Endothelial cell of umbilical vein (primary cell): ENCODE results near the gene MOB1A. TPM values are rescaled to one million over a fixed set of nuclear protein-coding genes. Genes with fewer than 3 reads are reported as not detected.
"Not testable (repeated sequence)": the region's sequence is repeated elsewhere in the genome, so short reads cannot be mapped to it uniquely, and the experiment has no call there.

ENCODE experiments used
- BruUV-seq: library from RNA; stranded (reverse); fragments of 400-500 nt; replicated peaks from 2 replicates; lab custom pipeline; 2021; lab: Mats Ljungman, UMichigan
- CTCF ChIA-PET: fragments of 300-600, 350-600 bp; sonication (Branson Sonifier 250); formaldehyde crosslinking; loops from one replicate; lab custom pipeline; 2021; ENCODE audit warnings: antibody characterized with exemption, inconsistent platforms; lab: Charles Lee
- POLR2A ChIA-PET: fragments of 300-600, 350-600 bp; sonication (Branson Sonifier 250); formaldehyde crosslinking; loops from one replicate; lab custom pipeline; 2021; ENCODE audit warnings: antibody characterized with exemption, inconsistent platforms; lab: Charles Lee
- DNase-seq: peaks from one replicate; pipeline ENCODE4 v3.0.0-alpha.2; 2011; ENCODE audit warnings: low read depth, low spot score
- FAIRE-seq: peaks from 2 replicates; lab custom pipeline; 2011; peaks lifted over from hg19 to GRCh38; lab: Jason Lieb, UNC
- H2AFZ ChIP-seq: 2 replicates; pipeline ENCODE4 v1.6.0; 2012; ENCODE audit warnings: low read depth, low read length, control low read depth, inconsistent platforms
- H3K27ac ChIP-seq: 2 replicates; pipeline ENCODE4 v1.5.1; 2011; ENCODE audit warnings: low read depth, mild to moderate bottlenecking, control low read depth, low read length, moderate library complexity; ENCODE audit not compliant: insufficient read depth
- H3K27me3 ChIP-seq, 2 experiments: 2 replicates each; pipeline versions ENCODE4 v1.6.0 to v1.6.1; 2011; ENCODE audit warnings: low read length in 2 of 2, mixed read lengths in 1 of 2; ENCODE audit not compliant: control insufficient read depth in 2 of 2, insufficient read depth in 2 of 2
- H3K36me3 ChIP-seq, 2 experiments: 2 replicates in 1 of 2; 3 replicates in 1 of 2; pipeline ENCODE4 v1.5.1; 2011; ENCODE audit warnings: low read length in 2 of 2, mild to moderate bottlenecking in 1 of 2, moderate library complexity in 1 of 2; ENCODE audit not compliant: control insufficient read depth in 2 of 2, insufficient read depth in 2 of 2; ENCODE audit errors: extremely low read depth in 1 of 2
- H3K4me1 ChIP-seq: 3 replicates; pipeline ENCODE4 v1.5.1; 2011; ENCODE audit warnings: mild to moderate bottlenecking, low read length; ENCODE audit not compliant: control insufficient read depth, insufficient read depth; ENCODE audit errors: extremely low read depth
- H3K4me2 ChIP-seq: 2 replicates; pipeline ENCODE4 v1.6.1; 2011; ENCODE audit warnings: low read length, control low read depth, mixed read lengths; ENCODE audit not compliant: insufficient read depth
- H3K4me3 ChIP-seq, 3 experiments: fragments of 200-600 bp in 1 of 3; sonication (generic), shearing (Covaris generic) in 1 of 3; replicated peaks in 1 of 3; 2 replicates each; pipeline ENCODE4 v1.5.1; 2011 to 2016; ENCODE audit warnings: control low read depth in 3 of 3, low read length in 3 of 3, mild to moderate bottlenecking in 2 of 3, inconsistent platforms in 1 of 3, low read depth in 1 of 3, moderate library complexity in 1 of 3; ENCODE audit not compliant: insufficient read depth in 1 of 3
- H3K79me2 ChIP-seq: 2 replicates; pipeline ENCODE4 v1.6.0; 2012; ENCODE audit warnings: low read length, inconsistent platforms; ENCODE audit not compliant: control insufficient read depth, insufficient read depth
- H3K9ac ChIP-seq: replicated peaks from 2 replicates; pipeline ENCODE3; 2011; ENCODE audit warnings: low read length, control low read depth; ENCODE audit not compliant: insufficient read depth; ENCODE audit errors: extremely low read depth
- H3K9me1 ChIP-seq: replicated peaks from 3 replicates; pipeline ENCODE4 v1.6.0; 2011; ENCODE audit warnings: mild to moderate bottlenecking, low read length; ENCODE audit not compliant: control insufficient read depth, insufficient read depth; ENCODE audit errors: extremely low read depth
- H3K9me3 ChIP-seq: replicated peaks from 2 replicates; pipeline ENCODE4 v1.5.1; 2012; ENCODE audit warnings: low read length, inconsistent platforms; ENCODE audit not compliant: control insufficient read depth, insufficient read depth
- H4K20me1 ChIP-seq: replicated peaks from 2 replicates; pipeline ENCODE3; 2011; ENCODE audit warnings: mild to moderate bottlenecking, low read length; ENCODE audit not compliant: control insufficient read depth, insufficient read depth; ENCODE audit errors: extremely low read depth
- EZH2 ChIP-seq: IDR thresholded peaks from 2 replicates; pipeline ENCODE4 v1.6.1; 2012; ENCODE audit warnings: borderline replicate concordance, low read depth, mild to moderate bottlenecking, moderate library complexity, low read length, inconsistent platforms; ENCODE audit not compliant: severe bottlenecking
- dilution Hi-C: fragments of 300-500 bp; cut with MboI; formaldehyde crosslinking; loops from one replicate; pipeline ENCODE4 v1.15.0; 2019; ENCODE audit warnings: low sequenced_read_pairs; ENCODE audit not compliant: extremely low pct_ligation_motif_present
- intact Hi-C: fragments of 100-400 bp; cut with micrococcal nuclease; formaldehyde crosslinking; loops from one replicate; pipeline ENCODE4 v1.10.0; 2022
- polyA plus RNA-seq, 4 experiments: library from polyadenylated mRNA; depleted of rRNA in 3 of 4; stranded (reverse) in 3 of 4; unstranded in 1 of 4; fragments of >200 nt; gene quantifications; 2 replicates each; pipeline versions ENCODE4 v1.2.1 to v1.2.3, GENCODE V29; 2011 to 2012; ENCODE audit warnings: missing spikeins in 1 of 4
- total RNA-seq: library from RNA; stranded (reverse); gene quantifications from 2 replicates; pipeline ENCODE4 v1.2.3, GENCODE V29; 2021
- TF ChIP-seq, protein P1 (sequence below), 2 donors: IDR thresholded peaks; 1 replicate in 1 of 2; 2 replicates in 1 of 2; pipeline ENCODE4 v1.5.1; 2011; ENCODE audit warnings: low read length in 2 of 2, mild to moderate bottlenecking in 2 of 2, moderate library complexity in 2 of 2, control low read depth in 1 of 2, inconsistent platforms in 1 of 2, low read depth in 1 of 2; ENCODE audit not compliant: insufficient read depth in 1 of 2; ENCODE audit errors: extremely low read depth in 1 of 2
- TF ChIP-seq, protein P2 (sequence below): IDR thresholded peaks from 2 replicates; pipeline ENCODE4 v1.6.1; 2011; ENCODE audit not compliant: insufficient read depth, insufficient read length

The MOB1A gene
- total and polyA plus RNA-seq, 2 donors (not counting 3 experiments of a cell fraction or from before 2014, with no cell fraction given), result 25.3 to 112 TPM

DNA sequence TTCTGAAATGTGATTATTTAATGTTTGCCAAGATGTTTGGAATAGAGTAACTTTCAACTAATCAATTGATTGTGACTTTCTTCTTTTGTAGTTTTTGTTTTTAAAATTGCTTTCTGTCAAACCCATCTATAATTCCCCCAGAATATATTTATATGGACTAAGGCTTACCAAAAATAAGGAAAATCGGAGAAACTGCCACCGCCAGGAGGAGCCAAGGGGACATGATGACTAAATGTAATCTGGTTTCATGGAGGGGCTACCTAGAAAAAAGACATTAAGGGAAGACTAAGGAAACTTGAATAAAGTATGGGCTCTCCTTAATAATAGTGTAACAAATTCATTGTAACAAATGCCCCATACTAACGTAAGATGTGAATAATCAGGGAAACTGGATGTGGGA, 50.5 kb downstream of the MOB1A start:
- CTCF ChIA-PET, result interaction anchor here (1.2 kb wide), 1 partner anchor 19 kb away, joined by 4 read pairs; the partner anchor contains the start of gene BOLA3
- Histone ChIP-seq H3K4me2 (no peak overlapping the region), H3K9me3 (no peaks in the 10 kb centered on the region), H3K4me3 (no peak overlapping the region), H4K20me1 (no peaks in the 10 kb centered on the region), H3K27ac (no peak overlapping the region), H3K27me3 (peaks cover 7 to 15% of the 10 kb centered on the region in 2 experiments), H3K4me1 (peaks cover 2% of the 10 kb centered on the region), H3K79me2 (no peaks in the 10 kb centered on the region), H2AFZ (no peak overlapping the region), H3K9me1 (no peaks in the 10 kb centered on the region), H3K36me3 (no peaks in the 10 kb centered on the region), H3K9ac (no peak overlapping the region)
- DNase-seq (no peak), FAIRE-seq (no peak)
- no TSS peak for BruUV-seq
- POLR2A ChIA-PET, result no interaction called here
- intact Hi-C loops, result no loop called here
- dilution Hi-C loops, result no loop called here
- TF ChIP-seq, protein P1, sequence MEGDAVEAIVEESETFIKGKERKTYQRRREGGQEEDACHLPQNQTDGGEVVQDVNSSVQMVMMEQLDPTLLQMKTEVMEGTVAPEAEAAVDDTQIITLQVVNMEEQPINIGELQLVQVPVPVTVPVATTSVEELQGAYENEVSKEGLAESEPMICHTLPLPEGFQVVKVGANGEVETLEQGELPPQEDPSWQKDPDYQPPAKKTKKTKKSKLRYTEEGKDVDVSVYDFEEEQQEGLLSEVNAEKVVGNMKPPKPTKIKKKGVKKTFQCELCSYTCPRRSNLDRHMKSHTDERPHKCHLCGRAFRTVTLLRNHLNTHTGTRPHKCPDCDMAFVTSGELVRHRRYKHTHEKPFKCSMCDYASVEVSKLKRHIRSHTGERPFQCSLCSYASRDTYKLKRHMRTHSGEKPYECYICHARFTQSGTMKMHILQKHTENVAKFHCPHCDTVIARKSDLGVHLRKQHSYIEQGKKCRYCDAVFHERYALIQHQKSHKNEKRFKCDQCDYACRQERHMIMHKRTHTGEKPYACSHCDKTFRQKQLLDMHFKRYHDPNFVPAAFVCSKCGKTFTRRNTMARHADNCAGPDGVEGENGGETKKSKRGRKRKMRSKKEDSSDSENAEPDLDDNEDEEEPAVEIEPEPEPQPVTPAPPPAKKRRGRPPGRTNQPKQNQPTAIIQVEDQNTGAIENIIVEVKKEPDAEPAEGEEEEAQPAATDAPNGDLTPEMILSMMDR (IDR thresholded peaks at IDR 0.05; ENCODE audit: extremely low read depth in 1 of 2, insufficient read depth in 1 of 2, low read depth in 1 of 2, low read length in 2 of 2), result peak in 1 of 2 donors; percentile 7
- TF ChIP-seq EZH2, result no peak
- TF ChIP-seq, protein P2, sequence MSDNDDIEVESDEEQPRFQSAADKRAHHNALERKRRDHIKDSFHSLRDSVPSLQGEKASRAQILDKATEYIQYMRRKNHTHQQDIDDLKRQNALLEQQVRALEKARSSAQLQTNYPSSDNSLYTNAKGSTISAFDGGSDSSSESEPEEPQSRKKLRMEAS, result no peak

DNA sequence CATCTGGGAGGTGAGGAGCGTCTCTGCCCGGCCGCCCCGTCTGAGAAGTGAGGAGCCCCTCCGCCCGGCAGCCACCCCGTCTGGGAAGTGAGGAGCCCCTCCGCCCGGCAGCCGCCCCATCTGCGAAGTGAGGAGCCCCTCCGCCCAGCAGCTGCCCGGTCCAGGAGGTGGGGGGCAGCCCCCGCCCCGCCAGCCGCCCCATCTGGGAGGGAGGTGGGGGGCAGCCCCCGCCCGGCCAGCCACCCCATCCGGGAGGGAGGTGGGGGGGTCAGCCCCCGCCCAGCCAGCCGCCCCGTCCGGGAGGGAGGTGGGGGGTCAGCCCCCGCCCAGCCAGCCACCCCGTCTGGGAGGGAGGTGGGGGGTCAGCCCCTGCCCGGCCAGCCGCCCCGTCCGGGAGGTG, 54.7 kb downstream of the MOB1A start:
- H3K9me3 ChIP-seq, H3K27ac ChIP-seq, POLR2A ChIA-PET, DNase-seq, CTCF ChIA-PET, H2AFZ ChIP-seq, dilution Hi-C loops, H3K27me3 ChIP-seq, H3K9ac ChIP-seq, H3K36me3 ChIP-seq, H3K79me2 ChIP-seq, H4K20me1 ChIP-seq, H3K9me1 ChIP-seq, FAIRE-seq, H3K4me2 ChIP-seq, H3K4me3 ChIP-seq, intact Hi-C loops, H3K4me1 ChIP-seq, BruUV-seq: not testable (repeated sequence)

DNA sequence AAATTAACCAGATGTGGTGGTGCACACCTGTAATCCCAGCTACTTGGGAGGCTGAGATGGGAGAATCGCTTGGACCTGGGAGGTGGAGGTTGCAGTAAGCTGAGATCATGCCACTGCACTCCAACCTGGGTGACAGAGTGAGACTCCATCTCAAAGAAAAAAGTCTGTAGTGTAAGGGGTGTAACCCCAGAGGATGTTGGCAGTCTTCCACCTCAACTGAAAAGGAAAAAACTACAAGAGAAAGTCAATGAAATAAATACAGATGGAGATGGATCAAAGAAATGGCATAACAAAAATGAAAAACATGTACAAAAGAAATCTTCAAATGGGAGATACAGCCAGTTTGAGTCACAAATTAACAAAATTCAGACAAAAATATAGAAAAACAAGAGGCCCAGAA, 56.8 kb downstream of the MOB1A start:
- H3K79me2 ChIP-seq, H3K4me2 ChIP-seq, H3K9me1 ChIP-seq, H2AFZ ChIP-seq, POLR2A ChIA-PET, H3K4me3 ChIP-seq, H3K9me3 ChIP-seq, BruUV-seq, H4K20me1 ChIP-seq, H3K36me3 ChIP-seq, H3K4me1 ChIP-seq, H3K27ac ChIP-seq, DNase-seq, FAIRE-seq, H3K27me3 ChIP-seq, H3K9ac ChIP-seq, dilution Hi-C loops: not testable (repeated sequence)
- CTCF ChIA-PET, result interaction anchor here (1.0 to 2.3 kb wide), 2 partner anchors 26 to 298 kb away, joined by 4 to 19 read pairs; partner anchors contain the start of gene BOLA3
- intact Hi-C loops, result loop anchor here (2.0 kb wide), 1 partner anchor 25 kb away; the partner anchor contains the start of gene BOLA3
